PFSK-1 (cell line): ENCODE results near the gene KATNBL1.

Source experiments
- POLR2AphosphoS5 ChIP-seq: IDR thresholded peaks from 2 replicates; pipeline ENCODE4 v1.6.1; 2012; ENCODE audit warnings: low read depth, mild to moderate bottlenecking, control low read depth, low read length, moderate library complexity
- TF ChIP-seq, protein P1 (sequence below), 2 experiments: IDR thresholded peaks; 2 replicates each; pipeline versions ENCODE4 v1.6.1 to v1.8.0; 2011 to 2012; ENCODE audit warnings: low read depth in 2 of 2, low read length in 2 of 2, control low read depth in 1 of 2, inconsistent platforms in 1 of 2, mild to moderate bottlenecking in 1 of 2, moderate library complexity in 1 of 2; ENCODE audit not compliant: insufficient read depth in 1 of 2

GRCh38 chr15:34106423-34106822 lies 103.5 kb downstream of the KATNBL1 start:
- no peak for TF ChIP-seq POLR2AphosphoS5
- TF ChIP-seq, protein P1, sequence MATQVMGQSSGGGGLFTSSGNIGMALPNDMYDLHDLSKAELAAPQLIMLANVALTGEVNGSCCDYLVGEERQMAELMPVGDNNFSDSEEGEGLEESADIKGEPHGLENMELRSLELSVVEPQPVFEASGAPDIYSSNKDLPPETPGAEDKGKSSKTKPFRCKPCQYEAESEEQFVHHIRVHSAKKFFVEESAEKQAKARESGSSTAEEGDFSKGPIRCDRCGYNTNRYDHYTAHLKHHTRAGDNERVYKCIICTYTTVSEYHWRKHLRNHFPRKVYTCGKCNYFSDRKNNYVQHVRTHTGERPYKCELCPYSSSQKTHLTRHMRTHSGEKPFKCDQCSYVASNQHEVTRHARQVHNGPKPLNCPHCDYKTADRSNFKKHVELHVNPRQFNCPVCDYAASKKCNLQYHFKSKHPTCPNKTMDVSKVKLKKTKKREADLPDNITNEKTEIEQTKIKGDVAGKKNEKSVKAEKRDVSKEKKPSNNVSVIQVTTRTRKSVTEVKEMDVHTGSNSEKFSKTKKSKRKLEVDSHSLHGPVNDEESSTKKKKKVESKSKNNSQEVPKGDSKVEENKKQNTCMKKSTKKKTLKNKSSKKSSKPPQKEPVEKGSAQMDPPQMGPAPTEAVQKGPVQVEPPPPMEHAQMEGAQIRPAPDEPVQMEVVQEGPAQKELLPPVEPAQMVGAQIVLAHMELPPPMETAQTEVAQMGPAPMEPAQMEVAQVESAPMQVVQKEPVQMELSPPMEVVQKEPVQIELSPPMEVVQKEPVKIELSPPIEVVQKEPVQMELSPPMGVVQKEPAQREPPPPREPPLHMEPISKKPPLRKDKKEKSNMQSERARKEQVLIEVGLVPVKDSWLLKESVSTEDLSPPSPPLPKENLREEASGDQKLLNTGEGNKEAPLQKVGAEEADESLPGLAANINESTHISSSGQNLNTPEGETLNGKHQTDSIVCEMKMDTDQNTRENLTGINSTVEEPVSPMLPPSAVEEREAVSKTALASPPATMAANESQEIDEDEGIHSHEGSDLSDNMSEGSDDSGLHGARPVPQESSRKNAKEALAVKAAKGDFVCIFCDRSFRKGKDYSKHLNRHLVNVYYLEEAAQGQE (IDR thresholded peaks at IDR 0.05; ENCODE audit: insufficient read depth in 1 of 2, low read depth in 2 of 2, low read length in 2 of 2): no peak
